DND-41 (cell line): Measurements from ENCODE around the gene ADGRD2.

Experiments
- EZH2 ChIP-seq: IDR thresholded peaks from 3 replicates; pipeline ENCODE4 v1.6.1; 2012; ENCODE audit warnings: borderline replicate concordance, low read depth, mild to moderate bottlenecking, moderate library complexity, low read length, inconsistent platforms; ENCODE audit not compliant: severe bottlenecking
- TF ChIP-seq, protein P1 (sequence below): IDR thresholded peaks from 2 replicates; pipeline ENCODE4 v1.5.1; 2012; ENCODE audit warnings: borderline replicate concordance, low read length, moderate library complexity, mild to moderate bottlenecking; ENCODE audit not compliant: poor library complexity, severe bottlenecking; ENCODE audit errors: extremely low read depth

DNA sequence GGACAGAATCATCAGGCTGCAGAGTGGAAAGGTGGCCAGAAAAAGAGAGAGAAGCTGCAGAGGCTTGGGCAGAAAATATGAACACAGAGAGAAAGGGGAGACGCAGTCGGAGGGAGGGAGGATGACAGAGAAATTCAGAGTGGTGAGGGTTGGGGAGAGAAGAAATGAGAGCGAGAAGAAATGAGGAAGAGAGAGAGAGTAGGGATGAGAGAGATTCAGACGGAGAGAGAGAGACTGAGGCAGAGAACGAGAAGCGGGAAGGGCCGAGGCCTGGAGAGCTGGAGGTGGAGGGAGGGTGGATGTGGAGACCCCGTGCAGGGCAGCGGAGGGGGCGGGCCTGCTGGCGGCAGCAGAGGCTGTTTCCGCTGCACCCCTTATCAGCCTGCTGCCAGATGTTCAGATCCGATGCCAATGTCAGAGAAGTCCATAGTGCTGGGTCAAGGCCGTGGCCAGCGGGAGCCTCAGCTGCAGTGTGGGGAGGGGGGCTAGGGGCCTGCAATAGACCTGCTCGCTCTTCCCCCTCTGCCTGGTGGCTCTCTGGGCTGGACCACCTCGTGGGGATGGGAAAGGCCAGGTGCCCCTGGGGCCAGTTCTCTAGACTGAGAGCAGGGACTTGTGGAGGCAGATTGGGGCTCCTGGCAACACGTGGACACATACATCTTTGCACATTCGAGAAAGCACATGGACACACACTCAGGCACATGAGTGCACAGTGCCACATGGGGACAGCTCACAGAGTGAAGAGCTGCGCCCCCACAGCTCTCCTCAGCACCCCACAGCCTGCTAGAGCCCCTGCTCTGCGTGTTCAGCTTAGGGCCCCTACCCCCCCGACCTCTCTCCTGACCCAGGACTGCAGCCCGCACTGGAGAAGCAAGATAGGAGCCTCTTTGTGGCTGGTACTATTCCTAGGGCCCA is 61.9 kb downstream of the ADGRD2 start:
- TF ChIP-seq, protein P1, sequence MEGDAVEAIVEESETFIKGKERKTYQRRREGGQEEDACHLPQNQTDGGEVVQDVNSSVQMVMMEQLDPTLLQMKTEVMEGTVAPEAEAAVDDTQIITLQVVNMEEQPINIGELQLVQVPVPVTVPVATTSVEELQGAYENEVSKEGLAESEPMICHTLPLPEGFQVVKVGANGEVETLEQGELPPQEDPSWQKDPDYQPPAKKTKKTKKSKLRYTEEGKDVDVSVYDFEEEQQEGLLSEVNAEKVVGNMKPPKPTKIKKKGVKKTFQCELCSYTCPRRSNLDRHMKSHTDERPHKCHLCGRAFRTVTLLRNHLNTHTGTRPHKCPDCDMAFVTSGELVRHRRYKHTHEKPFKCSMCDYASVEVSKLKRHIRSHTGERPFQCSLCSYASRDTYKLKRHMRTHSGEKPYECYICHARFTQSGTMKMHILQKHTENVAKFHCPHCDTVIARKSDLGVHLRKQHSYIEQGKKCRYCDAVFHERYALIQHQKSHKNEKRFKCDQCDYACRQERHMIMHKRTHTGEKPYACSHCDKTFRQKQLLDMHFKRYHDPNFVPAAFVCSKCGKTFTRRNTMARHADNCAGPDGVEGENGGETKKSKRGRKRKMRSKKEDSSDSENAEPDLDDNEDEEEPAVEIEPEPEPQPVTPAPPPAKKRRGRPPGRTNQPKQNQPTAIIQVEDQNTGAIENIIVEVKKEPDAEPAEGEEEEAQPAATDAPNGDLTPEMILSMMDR: no peak
- no peak for TF ChIP-seq EZH2
